OCI-LY3 (cell line): ENCODE data around the gene FASTKD1.
A peak's percentile ranks its signal among the peaks of the same experiment; 100 is the strongest.
"Not testable (repeated sequence)": the region's sequence is repeated elsewhere in the genome, so short reads cannot be mapped to it uniquely, and the experiment has no call there.

Source experiments
- H2AFZ ChIP-seq: fragments of 200-600, 300-600 bp; shearing (Covaris generic); 2 replicates; pipeline ENCODE4 v1.6.0; 2014; ENCODE audit warnings: antibody characterized with exemption, low read depth, low read length
- H3K27ac ChIP-seq: fragments of 200-600, 300-600 bp; sonication (generic); 2 replicates; pipeline ENCODE4 v1.5.1; 2014; ENCODE audit warnings: mild to moderate bottlenecking, low read length, moderate library complexity, mixed read lengths
- H3K27me3 ChIP-seq: fragments of 200-600, 300-600 bp; sonication (generic); 2 replicates; pipeline ENCODE4 v1.6.1; 2014; ENCODE audit warnings: low read depth, low read length, mixed read lengths
- H3K36me3 ChIP-seq: fragments of 200-600, 300-600 bp; sonication (generic); replicated peaks from 2 replicates; pipeline ENCODE3; 2014; ENCODE audit warnings: low read depth, low read length, mixed read lengths
- H3K4me1 ChIP-seq: fragments of 300-600, 200-600 bp; sonication (generic); 2 replicates; pipeline ENCODE4 v1.6.1; 2014; ENCODE audit warnings: low read length, mixed read lengths
- H3K4me2 ChIP-seq: fragments of 200-600, 300-600 bp; sonication (generic); 2 replicates; pipeline ENCODE4 v1.6.1; 2014; ENCODE audit warnings: low read length, mixed read lengths
- H3K4me3 ChIP-seq: fragments of 300-600, 200-600 bp; sonication (generic); 2 replicates; pipeline ENCODE4 v1.5.1; 2014; ENCODE audit warnings: antibody characterized with exemption, mild to moderate bottlenecking, low read length, moderate library complexity
- H3K79me2 ChIP-seq: fragments of 300-600, 200-600 bp; shearing (Covaris generic); 2 replicates; pipeline ENCODE4 v1.6.1; 2014; ENCODE audit warnings: mild to moderate bottlenecking, low read length, mixed read lengths
- H3K9ac ChIP-seq: fragments of 300-600, 200-600 bp; shearing (Covaris generic); 2 replicates; pipeline ENCODE4 v1.6.0; 2014; ENCODE audit warnings: mild to moderate bottlenecking, low read length, moderate library complexity
- H3K9me3 ChIP-seq: fragments of 200-600, 300-600 bp; shearing (Covaris generic); 2 replicates; pipeline ENCODE4 v1.6.1; 2014; ENCODE audit warnings: low read length, mixed read lengths; ENCODE audit not compliant: insufficient read depth
- H4K20me1 ChIP-seq: fragments of 200-600, 300-600 bp; sonication (generic); 2 replicates; pipeline ENCODE4 v1.6.1; 2016; ENCODE audit warnings: low read length, mixed read lengths; ENCODE audit not compliant: insufficient read depth
- EZH2phosphoT487 ChIP-seq: fragments of 200-600 bp; shearing (Covaris generic); IDR thresholded peaks from 2 replicates; pipeline ENCODE4 v1.6.1; 2018; ENCODE audit warnings: antibody characterized with exemption, mixed run types, low read depth
- TF ChIP-seq, protein P1 (sequence below): fragments of 200-600, 300-600 bp; sonication (generic); IDR thresholded peaks from 2 replicates; pipeline ENCODE4 v1.5.1; 2014; ENCODE audit warnings: antibody characterized with exemption, low read length, low read depth

FASTKD1 gene

DNA sequence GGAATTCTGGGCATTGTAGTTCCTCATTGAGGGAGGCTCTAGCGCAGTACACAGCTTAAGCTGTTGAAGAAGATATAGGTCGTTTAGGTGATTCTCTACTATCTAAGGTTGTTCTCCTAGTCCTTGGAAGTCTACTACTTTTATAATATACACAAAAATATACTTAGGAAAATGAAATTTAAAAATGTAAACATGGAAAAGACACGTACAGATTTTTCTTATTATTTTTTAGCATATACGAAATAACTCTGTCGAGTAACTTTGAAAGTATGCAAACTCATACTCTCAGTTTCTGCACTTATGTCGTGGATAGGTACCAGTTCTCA is 272 bp upstream of the FASTKD1 start:
- no peak for TF ChIP-seq EZH2phosphoT487
- TF ChIP-seq, protein P1, sequence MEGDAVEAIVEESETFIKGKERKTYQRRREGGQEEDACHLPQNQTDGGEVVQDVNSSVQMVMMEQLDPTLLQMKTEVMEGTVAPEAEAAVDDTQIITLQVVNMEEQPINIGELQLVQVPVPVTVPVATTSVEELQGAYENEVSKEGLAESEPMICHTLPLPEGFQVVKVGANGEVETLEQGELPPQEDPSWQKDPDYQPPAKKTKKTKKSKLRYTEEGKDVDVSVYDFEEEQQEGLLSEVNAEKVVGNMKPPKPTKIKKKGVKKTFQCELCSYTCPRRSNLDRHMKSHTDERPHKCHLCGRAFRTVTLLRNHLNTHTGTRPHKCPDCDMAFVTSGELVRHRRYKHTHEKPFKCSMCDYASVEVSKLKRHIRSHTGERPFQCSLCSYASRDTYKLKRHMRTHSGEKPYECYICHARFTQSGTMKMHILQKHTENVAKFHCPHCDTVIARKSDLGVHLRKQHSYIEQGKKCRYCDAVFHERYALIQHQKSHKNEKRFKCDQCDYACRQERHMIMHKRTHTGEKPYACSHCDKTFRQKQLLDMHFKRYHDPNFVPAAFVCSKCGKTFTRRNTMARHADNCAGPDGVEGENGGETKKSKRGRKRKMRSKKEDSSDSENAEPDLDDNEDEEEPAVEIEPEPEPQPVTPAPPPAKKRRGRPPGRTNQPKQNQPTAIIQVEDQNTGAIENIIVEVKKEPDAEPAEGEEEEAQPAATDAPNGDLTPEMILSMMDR = no peak
- Histone ChIP-seq H3K4me1 (peaks cover 7% of the 10 kb centered on the region; the same call in 1 of the 2 replicates), H3K9ac (no peak overlapping the region), H3K4me3 (peak overlapping the region; percentile 85), H3K27ac (no peak overlapping the region), H2AFZ (no peak overlapping the region), H3K9me3 (no peaks in the 10 kb centered on the region), H3K36me3 (peaks cover 5% of the 10 kb centered on the region), H3K79me2 (peaks cover 43% of the 10 kb centered on the region), H3K27me3 (no peaks in the 10 kb centered on the region), H3K4me2 (peak overlapping the region; percentile 41), H4K20me1 (no peaks in the 10 kb centered on the region)

DNA sequence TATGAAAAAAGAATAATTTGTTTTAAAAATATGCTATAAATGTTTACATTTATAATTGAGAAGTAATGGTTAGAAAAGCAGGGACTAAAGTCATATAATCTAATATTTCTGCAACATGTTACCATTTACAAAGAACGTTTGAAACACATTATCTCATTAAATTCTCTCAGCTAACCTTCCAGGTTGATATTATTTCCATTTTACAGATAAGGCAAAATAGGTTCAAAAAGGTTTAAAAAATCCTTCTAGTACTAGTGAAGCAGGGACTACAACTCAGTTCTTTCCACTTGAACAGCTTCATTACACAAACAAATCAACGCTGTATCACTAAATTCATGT is 875 bp downstream of the FASTKD1 start:
- no peaks in the 10 kb centered on the region for H3K27me3 ChIP-seq
- peaks cover 7% of the 10 kb centered on the region; the same call in 1 of the 2 replicates for H3K4me1 ChIP-seq
- no peaks in the 10 kb centered on the region for H4K20me1 ChIP-seq
- H3K27ac ChIP-seq = peak overlapping the region; percentile 60
- H3K4me2 ChIP-seq = peak overlapping the region; percentile 71
- peak overlapping the region; percentile 83 for H3K9ac ChIP-seq
- H3K4me3 ChIP-seq = peak overlapping the region; percentile 85
- H2AFZ ChIP-seq = peak overlapping the region; percentile 70; the same call in 1 of the 2 replicates
- peaks cover 49% of the 10 kb centered on the region for H3K79me2 ChIP-seq
- TF ChIP-seq EZH2phosphoT487 = no peak
- TF ChIP-seq, protein P1 = no peak
- H3K9me3 ChIP-seq = no peaks in the 10 kb centered on the region
- peaks cover 6% of the 10 kb centered on the region for H3K36me3 ChIP-seq

DNA sequence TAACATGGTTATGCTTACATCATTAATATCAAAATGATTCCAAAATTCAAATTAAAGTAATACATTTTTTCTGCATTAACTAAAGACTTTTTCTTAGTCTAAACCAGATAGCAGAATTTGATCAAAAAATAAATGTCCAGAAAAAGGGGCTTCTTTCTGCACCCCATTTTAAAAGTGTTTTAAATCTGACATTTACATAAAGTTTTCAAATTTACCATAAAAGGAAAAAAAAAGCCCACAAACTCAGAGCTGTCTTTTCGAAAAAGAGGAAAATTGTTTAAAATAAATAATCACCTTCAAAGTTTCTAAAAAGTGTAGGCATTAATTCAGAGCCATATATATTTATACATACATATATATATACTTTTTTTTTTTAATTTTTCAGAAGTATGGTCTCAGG is 1.5 kb downstream of the FASTKD1 start:
- Histone ChIP-seq H3K36me3 (peaks cover 6% of the 10 kb centered on the region), H3K9me3 (no peaks in the 10 kb centered on the region), H3K4me1 (peaks cover 7% of the 10 kb centered on the region; the same call in 1 of the 2 replicates), H3K27ac (no peak overlapping the region), H4K20me1 (no peaks in the 10 kb centered on the region), H3K9ac (peak overlapping the region; percentile 83), H3K79me2 (peaks cover 50% of the 10 kb centered on the region), H3K27me3 (no peaks in the 10 kb centered on the region), H2AFZ (no peak overlapping the region), H3K4me2 (peak overlapping the region; percentile 71), H3K4me3 (peak overlapping the region; percentile 85)
- TF ChIP-seq, protein P1 = no peak
- no peak for TF ChIP-seq EZH2phosphoT487

DNA sequence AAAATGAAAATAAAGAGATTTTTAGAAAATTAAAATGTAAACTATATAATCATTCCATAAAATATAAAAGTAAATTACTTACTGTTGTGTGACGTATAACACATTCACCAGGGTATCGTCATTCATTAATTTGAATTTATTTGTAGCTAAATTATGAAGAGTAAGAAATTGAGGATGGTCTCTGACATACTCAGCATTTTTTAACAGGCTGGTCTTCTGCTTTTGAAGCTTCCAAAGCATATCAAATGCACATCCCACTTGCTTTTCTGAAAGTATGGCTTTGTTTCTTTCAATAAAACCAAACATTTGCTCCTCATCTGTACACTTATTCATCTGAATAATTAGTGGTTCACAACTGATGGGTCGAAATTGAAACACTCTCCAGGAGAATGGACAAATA is 2.1 kb downstream of the FASTKD1 start:
- peaks cover 6% of the 10 kb centered on the region for H3K36me3 ChIP-seq
- H3K27me3 ChIP-seq = no peaks in the 10 kb centered on the region
- no peak for TF ChIP-seq EZH2phosphoT487
- TF ChIP-seq, protein P1 = no peak
- peaks cover 7% of the 10 kb centered on the region; the same call in 1 of the 2 replicates for H3K4me1 ChIP-seq
- no peaks in the 10 kb centered on the region for H4K20me1 ChIP-seq
- peak overlapping the region; percentile 71 for H3K4me2 ChIP-seq
- H3K9ac ChIP-seq = peak overlapping the region; percentile 83; the same call in 1 of the 2 replicates
- no peaks in the 10 kb centered on the region for H3K9me3 ChIP-seq
- peak overlapping the region; percentile 85; the same call in 1 of the 2 replicates for H3K4me3 ChIP-seq
- H2AFZ ChIP-seq = no peak overlapping the region
- H3K79me2 ChIP-seq = peaks cover 50% of the 10 kb centered on the region
- H3K27ac ChIP-seq = no peak overlapping the region

DNA sequence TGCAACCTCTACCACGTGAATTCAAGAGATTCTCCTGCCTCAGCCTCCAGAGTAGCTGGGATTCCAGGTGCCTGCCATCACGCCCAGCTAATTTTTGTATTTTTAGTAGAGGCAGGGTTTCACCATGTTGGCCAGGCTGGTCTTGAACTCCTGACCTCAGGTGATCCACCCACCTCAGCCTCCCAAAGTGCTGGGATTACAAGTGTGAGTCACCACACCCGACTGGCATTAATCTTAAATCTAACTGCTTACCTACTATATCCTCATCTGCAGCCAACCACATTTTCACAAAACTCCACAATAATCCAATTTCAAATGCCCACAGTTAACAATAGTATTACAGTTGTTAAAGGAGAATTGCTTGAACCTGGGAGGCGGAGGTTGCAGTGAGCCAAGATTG is 2.9 kb downstream of the FASTKD1 start:
- not testable (repeated sequence) for H4K20me1 ChIP-seq, H3K4me3 ChIP-seq, H3K4me2 ChIP-seq, H3K4me1 ChIP-seq, H3K9ac ChIP-seq, H3K9me3 ChIP-seq, H3K27me3 ChIP-seq, H2AFZ ChIP-seq, H3K27ac ChIP-seq
- Histone ChIP-seq H3K36me3 (peaks cover 12% of the 10 kb centered on the region), H3K79me2 (peaks cover 50% of the 10 kb centered on the region)
